Effector memory CD4-positive, alpha-beta T cell (primary cell): ENCODE data around the gene CELSR2.

Experiments
- DNase-seq, 3 donors: peaks; one replicate each; pipeline ENCODE4 v3.0.0-alpha.2; 2020
- H3K27ac ChIP-seq: 2 replicates; pipeline ENCODE4 v1.7.0; 2013; ENCODE audit warnings: mild to moderate bottlenecking, low read length, moderate library complexity; ENCODE audit not compliant: insufficient read depth, poor library complexity, severe bottlenecking
- H3K27me3 ChIP-seq: replicated peaks from 2 replicates; pipeline ENCODE4 v1.7.0; 2013; ENCODE audit warnings: mild to moderate bottlenecking, low read length; ENCODE audit not compliant: insufficient read depth, control insufficient read depth, poor library complexity, severe bottlenecking
- H3K36me3 ChIP-seq: 2 replicates; pipeline ENCODE4 v1.7.0; 2013; ENCODE audit warnings: mild to moderate bottlenecking, low read length, moderate library complexity; ENCODE audit not compliant: control insufficient read depth, insufficient read depth
- H3K4me1 ChIP-seq: 2 replicates; pipeline ENCODE4 v1.7.0; 2013; ENCODE audit warnings: low read length, mild to moderate bottlenecking; ENCODE audit not compliant: control insufficient read depth, insufficient read depth, poor library complexity, severe bottlenecking
- H3K4me3 ChIP-seq: 2 replicates; pipeline ENCODE4 v1.7.0; 2013; ENCODE audit warnings: low read length, low read depth, mild to moderate bottlenecking; ENCODE audit not compliant: insufficient read depth, poor library complexity, severe bottlenecking
- H3K9me3 ChIP-seq: 2 replicates; pipeline ENCODE4 v1.7.0; 2013; ENCODE audit warnings: mild to moderate bottlenecking, low read length, moderate library complexity; ENCODE audit not compliant: control insufficient read depth

The CELSR2 gene

GRCh38 chr1:109241841-109242345 is 7.4 kb upstream of the CELSR2 start:
- H3K27me3 ChIP-seq = no peaks in the 10 kb centered on the region
- H3K4me3 ChIP-seq = no peak overlapping the region
- no peaks in the 10 kb centered on the region for H3K9me3 ChIP-seq
- peaks cover 13% of the 10 kb centered on the region for H3K36me3 ChIP-seq
- no peak for DNase-seq
- peaks cover 4% of the 10 kb centered on the region for H3K4me1 ChIP-seq
- H3K27ac ChIP-seq = no peak overlapping the region

- Histone ChIP-seq H3K4me3 (no peak overlapping the region), H3K36me3 (peaks cover 8% of the 10 kb centered on the region), H3K4me1 (peaks cover 4% of the 10 kb centered on the region), H3K27ac (no peak overlapping the region), H3K9me3 (no peaks in the 10 kb centered on the region), H3K27me3 (no peaks in the 10 kb centered on the region)
- no peak for DNase-seq
Observed at GRCh38 chr1:109242387-109242786, 7.0 kb upstream of the CELSR2 start.

GRCh38 chr1:109243221-109243620 is 6.1 kb upstream of the CELSR2 start:
- no peaks in the 10 kb centered on the region for H3K36me3 ChIP-seq
- H3K27me3 ChIP-seq = no peaks in the 10 kb centered on the region
- no peak overlapping the region for H3K27ac ChIP-seq
- H3K4me3 ChIP-seq = no peak overlapping the region
- no peaks in the 10 kb centered on the region for H3K9me3 ChIP-seq
- DNase-seq = no peak
- peaks cover 4% of the 10 kb centered on the region for H3K4me1 ChIP-seq

- Histone ChIP-seq H3K36me3 (no peaks in the 10 kb centered on the region), H3K27ac (no peak overlapping the region), H3K4me1 (peaks cover 6% of the 10 kb centered on the region), H3K9me3 (no peaks in the 10 kb centered on the region), H3K4me3 (no peak overlapping the region), H3K27me3 (no peaks in the 10 kb centered on the region)
- DNase-seq = no peak
Observed at GRCh38 chr1:109243860-109244552, 5.3 kb upstream of the CELSR2 start.

- H3K36me3 ChIP-seq = no peaks in the 10 kb centered on the region
- DNase-seq = no peak
- no peaks in the 10 kb centered on the region for H3K9me3 ChIP-seq
- no peak overlapping the region for H3K4me3 ChIP-seq
- H3K27ac ChIP-seq = no peak overlapping the region
- no peaks in the 10 kb centered on the region for H3K27me3 ChIP-seq
- peaks cover 8% of the 10 kb centered on the region for H3K4me1 ChIP-seq
Observed at GRCh38 chr1:109246141-109246551, 3.2 kb upstream of the CELSR2 start.

- DNase-seq = no peak
- Histone ChIP-seq H3K9me3 (no peaks in the 10 kb centered on the region), H3K36me3 (no peaks in the 10 kb centered on the region), H3K27me3 (no peaks in the 10 kb centered on the region), H3K4me3 (no peak overlapping the region), H3K27ac (no peak overlapping the region), H3K4me1 (peaks cover 4% of the 10 kb centered on the region)
Observed at GRCh38 chr1:109247401-109248365, 1.7 kb upstream of the CELSR2 start.

GRCh38 chr1:109248444-109248796 is 919 bp upstream of the CELSR2 start:
- H3K4me1 ChIP-seq = peaks cover 4% of the 10 kb centered on the region
- H3K9me3 ChIP-seq = no peaks in the 10 kb centered on the region
- no peaks in the 10 kb centered on the region for H3K27me3 ChIP-seq
- no peak overlapping the region for H3K27ac ChIP-seq
- H3K36me3 ChIP-seq = no peaks in the 10 kb centered on the region
- no peak overlapping the region for H3K4me3 ChIP-seq
- no peak for DNase-seq

GRCh38 chr1:109249654-109250401 is 489 bp downstream of the CELSR2 start:
- Histone ChIP-seq H3K9me3 (no peaks in the 10 kb centered on the region), H3K36me3 (no peaks in the 10 kb centered on the region), H3K27me3 (no peaks in the 10 kb centered on the region), H3K4me3 (peak overlapping the region; percentile 23), H3K27ac (no peak overlapping the region), H3K4me1 (peaks cover 4% of the 10 kb centered on the region)
- DNase-seq = no peak

- no peak for DNase-seq
- Histone ChIP-seq H3K4me3 (peak overlapping the region; percentile 23), H3K27ac (no peak overlapping the region), H3K36me3 (no peaks in the 10 kb centered on the region), H3K4me1 (peaks cover 4% of the 10 kb centered on the region), H3K27me3 (no peaks in the 10 kb centered on the region), H3K9me3 (no peaks in the 10 kb centered on the region)
Observed at GRCh38 chr1:109250454-109251276, 1.3 kb downstream of the CELSR2 start.
